ENCODE results near the gene RNF126.
"Not testable (repeated sequence)": the region's sequence is repeated elsewhere in the genome, so short reads cannot be mapped to it uniquely, and the experiment has no call there.

Gene RNF126

DNA sequence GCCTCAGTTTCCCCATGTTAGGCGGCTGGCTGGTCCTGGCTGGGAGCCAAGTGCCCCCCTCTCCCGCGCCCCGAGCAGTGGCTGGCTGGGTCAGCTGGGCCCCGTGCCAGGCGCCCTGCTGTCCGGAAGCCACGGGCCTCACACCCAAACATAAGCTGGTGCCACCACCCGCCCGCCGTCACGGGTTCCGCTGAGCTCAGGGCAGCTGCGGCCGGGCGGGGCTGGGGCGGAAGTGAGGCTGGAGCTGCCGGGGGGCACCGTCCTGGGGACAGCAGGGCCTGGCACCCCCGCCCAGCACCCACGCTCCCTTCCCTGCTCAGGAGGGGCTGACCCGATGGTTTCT lies 54.0 kb downstream of the RNF126 start:
- DNase-seq (ENCODE audit: insufficient read length, low spot score) (no peak), FAIRE-seq (no peak)
- TF ChIP-seq, protein P1, sequence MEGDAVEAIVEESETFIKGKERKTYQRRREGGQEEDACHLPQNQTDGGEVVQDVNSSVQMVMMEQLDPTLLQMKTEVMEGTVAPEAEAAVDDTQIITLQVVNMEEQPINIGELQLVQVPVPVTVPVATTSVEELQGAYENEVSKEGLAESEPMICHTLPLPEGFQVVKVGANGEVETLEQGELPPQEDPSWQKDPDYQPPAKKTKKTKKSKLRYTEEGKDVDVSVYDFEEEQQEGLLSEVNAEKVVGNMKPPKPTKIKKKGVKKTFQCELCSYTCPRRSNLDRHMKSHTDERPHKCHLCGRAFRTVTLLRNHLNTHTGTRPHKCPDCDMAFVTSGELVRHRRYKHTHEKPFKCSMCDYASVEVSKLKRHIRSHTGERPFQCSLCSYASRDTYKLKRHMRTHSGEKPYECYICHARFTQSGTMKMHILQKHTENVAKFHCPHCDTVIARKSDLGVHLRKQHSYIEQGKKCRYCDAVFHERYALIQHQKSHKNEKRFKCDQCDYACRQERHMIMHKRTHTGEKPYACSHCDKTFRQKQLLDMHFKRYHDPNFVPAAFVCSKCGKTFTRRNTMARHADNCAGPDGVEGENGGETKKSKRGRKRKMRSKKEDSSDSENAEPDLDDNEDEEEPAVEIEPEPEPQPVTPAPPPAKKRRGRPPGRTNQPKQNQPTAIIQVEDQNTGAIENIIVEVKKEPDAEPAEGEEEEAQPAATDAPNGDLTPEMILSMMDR (IDR thresholded peaks at IDR 0.05; ENCODE audit: insufficient read depth, missing control alignments) = no peak

DNA sequence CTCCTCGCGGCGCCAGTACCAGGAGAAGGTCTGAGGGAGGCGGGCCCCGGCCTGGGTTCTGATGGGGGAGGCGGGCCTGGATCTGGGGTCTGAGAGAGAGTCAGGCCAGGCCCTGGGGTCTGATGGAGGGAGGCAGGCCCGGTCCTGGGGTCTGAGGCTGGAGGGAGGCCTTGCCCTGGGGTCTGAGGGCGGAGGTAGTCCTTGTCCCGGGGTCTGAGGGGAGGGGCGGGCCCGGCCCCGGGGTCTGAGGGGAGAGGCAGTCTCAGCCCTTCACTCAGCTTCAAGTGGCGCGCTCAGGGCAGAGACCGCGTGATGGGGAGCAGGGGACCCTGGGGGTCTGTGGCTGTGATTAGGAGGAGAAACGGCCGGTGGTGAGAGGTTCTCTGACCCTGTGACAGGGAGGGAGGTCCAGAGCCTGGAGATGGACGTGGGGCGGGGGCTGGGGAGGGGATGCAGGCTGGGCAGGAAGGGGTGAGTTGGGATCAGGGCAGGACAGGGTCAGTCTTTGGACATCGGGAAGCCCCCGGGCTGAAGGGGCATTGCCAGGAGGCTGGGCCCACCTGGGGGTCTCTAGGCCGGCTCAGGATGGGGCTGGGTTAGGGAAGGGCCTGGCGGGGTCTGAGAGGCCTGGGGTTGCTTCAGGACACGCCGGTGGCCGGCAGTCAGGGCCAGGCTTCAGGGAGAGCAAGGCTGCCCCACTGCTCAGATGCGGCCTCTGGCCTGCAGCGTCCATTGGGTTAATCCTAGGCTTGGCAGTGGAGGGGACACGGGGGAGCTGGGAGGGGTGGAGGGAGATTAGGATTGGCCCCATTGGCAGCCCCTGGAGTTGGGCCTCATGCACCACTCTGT lies 54.6 kb downstream of the RNF126 start:
- DNase-seq (ENCODE audit: insufficient read length, low spot score) (no peak), FAIRE-seq (no peak)
- TF ChIP-seq, protein P1 (IDR thresholded peaks at IDR 0.05; ENCODE audit: insufficient read depth, missing control alignments) = no peak

GRCh38 chr19:607301-608154 lies 55.5 kb downstream of the RNF126 start:
- TF ChIP-seq, protein P1 (IDR thresholded peaks at IDR 0.05; ENCODE audit: insufficient read depth, missing control alignments) = no peak
- DNase-seq (ENCODE audit: insufficient read length, low spot score) (no peak), FAIRE-seq (no peak)

- not testable (repeated sequence) for DNase-seq (ENCODE audit: insufficient read length, low spot score); FAIRE-seq
These were observed 57.7 kb downstream of the RNF126 start for GRCh38 chr19:605061-605971.

GRCh38 chr19:604355-604754 lies 58.7 kb downstream of the RNF126 start:
- TF ChIP-seq, protein P1 (IDR thresholded peaks at IDR 0.05; ENCODE audit: insufficient read depth, missing control alignments) = no peak
- FAIRE-seq = no peak
- no peak for DNase-seq (ENCODE audit: insufficient read length, low spot score)

DNA sequence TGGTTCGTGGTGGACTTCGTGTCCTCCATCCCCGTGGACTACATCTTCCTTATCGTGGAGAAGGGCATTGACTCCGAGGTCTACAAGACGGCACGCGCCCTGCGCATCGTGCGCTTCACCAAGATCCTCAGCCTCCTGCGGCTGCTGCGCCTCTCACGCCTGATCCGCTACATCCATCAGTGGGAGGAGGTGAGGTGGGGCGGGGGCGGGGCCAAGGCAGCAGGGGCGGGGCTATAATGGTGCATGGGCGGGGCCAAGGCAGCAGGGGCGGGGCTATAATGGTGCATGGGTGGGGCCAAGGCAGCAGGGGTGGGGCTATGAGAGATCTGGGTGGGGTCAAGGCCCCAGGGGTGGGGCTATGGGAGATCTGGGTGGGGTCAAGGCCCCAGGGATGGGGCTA lies 59.2 kb downstream of the RNF126 start:
- not testable (repeated sequence) for FAIRE-seq

GRCh38 chr19:603302-603639 lies 59.7 kb downstream of the RNF126 start:
- not testable (repeated sequence) for FAIRE-seq; DNase-seq (ENCODE audit: insufficient read length, low spot score)

More for the DNA sequence above, 59.2 kb downstream of the RNF126 start:
- not testable (repeated sequence) for DNase-seq (ENCODE audit: insufficient read length, low spot score)
